K562 (cell line): Measurements from ENCODE around the gene SOX15. TPM values are rescaled to one million over a fixed set of nuclear protein-coding genes. Genes with fewer than 3 reads are reported as not detected.

Experiments
- polyA plus RNA-seq, 8 experiments: library from polyadenylated mRNA; depleted of rRNA in 4 of 8; stranded (reverse) in 5 of 8; unstranded in 3 of 8; fragments of >200 nt; fragmentation: Nextera tagmentation in 2 of 8; fragmentation: Illumina TruSeq in 1 of 8; extraction: Ambion mirVana in 2 of 8; extraction: Trizol in 1 of 8; gene quantifications; 2 replicates each; pipeline versions ENCODE4 v1.2.1 to v1.2.3, GENCODE V29; 2011 to 2014; ENCODE audit warnings: inconsistent platforms in 1 of 8, missing spikeins in 1 of 8
- total RNA-seq, 7 experiments: library from RNA; depleted of rRNA in 6 of 7; stranded (reverse); fragments of >200 nt in 6 of 7; fragmentation: Illumina TruSeq in 2 of 7; extraction: Trizol in 2 of 7; gene quantifications; 2 replicates each; pipeline versions ENCODE4 v1.2.1 to v1.2.3, GENCODE V29; 2011 to 2021; ENCODE audit warnings: low replicate concordance in 1 of 7
- TF ChIP-seq, protein P1 (sequence below): fragments of 450-650 bp; IDR thresholded peaks from 2 replicates; pipeline ENCODE4 v1.6.1; 2016; ENCODE audit warnings: mild to moderate bottlenecking, moderate library complexity

Gene SOX15
- total and polyA plus RNA-seq, 9 of the 15 experiments (the other 6 are each of a cell fraction or from before 2014, with no cell fraction given): 0.07 to 0.33 (median 0.19) TPM; not detected in 5

DNA sequence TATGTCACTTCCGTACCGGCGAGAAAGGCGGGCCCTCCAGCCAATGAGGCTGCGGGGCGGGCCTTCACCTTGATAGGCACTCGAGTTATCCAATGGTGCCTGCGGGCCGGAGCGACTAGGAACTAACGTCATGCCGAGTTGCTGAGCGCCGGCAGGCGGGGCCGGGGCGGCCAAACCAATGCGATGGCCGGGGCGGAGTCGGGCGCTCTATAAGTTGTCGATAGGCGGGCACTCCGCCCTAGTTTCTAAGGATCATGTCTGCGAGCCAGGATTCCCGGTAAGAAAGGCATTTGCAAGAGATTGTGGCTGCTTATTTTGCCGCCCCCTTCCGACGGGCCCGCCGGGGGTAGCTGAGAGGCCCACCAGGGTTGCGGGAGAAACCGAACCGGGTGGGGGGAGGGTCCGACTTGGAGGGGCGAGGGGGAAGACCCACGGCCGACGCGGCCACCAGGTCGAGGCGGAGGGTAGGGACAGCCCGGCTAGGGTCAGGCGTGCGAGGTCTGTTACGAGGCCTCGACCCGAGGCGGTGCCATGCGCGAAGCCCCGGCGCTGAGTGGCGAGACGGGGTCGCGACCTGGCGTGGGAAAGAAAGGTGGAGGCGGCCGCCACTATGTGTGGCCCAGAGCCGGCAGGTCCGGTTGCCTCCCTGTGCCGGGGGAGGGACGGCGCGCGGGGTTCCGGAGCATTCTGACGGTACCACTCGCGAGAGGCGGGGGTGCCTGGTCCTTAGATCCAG lies 17.1 kb downstream of the SOX15 start (continued):
- TF ChIP-seq, protein P1, sequence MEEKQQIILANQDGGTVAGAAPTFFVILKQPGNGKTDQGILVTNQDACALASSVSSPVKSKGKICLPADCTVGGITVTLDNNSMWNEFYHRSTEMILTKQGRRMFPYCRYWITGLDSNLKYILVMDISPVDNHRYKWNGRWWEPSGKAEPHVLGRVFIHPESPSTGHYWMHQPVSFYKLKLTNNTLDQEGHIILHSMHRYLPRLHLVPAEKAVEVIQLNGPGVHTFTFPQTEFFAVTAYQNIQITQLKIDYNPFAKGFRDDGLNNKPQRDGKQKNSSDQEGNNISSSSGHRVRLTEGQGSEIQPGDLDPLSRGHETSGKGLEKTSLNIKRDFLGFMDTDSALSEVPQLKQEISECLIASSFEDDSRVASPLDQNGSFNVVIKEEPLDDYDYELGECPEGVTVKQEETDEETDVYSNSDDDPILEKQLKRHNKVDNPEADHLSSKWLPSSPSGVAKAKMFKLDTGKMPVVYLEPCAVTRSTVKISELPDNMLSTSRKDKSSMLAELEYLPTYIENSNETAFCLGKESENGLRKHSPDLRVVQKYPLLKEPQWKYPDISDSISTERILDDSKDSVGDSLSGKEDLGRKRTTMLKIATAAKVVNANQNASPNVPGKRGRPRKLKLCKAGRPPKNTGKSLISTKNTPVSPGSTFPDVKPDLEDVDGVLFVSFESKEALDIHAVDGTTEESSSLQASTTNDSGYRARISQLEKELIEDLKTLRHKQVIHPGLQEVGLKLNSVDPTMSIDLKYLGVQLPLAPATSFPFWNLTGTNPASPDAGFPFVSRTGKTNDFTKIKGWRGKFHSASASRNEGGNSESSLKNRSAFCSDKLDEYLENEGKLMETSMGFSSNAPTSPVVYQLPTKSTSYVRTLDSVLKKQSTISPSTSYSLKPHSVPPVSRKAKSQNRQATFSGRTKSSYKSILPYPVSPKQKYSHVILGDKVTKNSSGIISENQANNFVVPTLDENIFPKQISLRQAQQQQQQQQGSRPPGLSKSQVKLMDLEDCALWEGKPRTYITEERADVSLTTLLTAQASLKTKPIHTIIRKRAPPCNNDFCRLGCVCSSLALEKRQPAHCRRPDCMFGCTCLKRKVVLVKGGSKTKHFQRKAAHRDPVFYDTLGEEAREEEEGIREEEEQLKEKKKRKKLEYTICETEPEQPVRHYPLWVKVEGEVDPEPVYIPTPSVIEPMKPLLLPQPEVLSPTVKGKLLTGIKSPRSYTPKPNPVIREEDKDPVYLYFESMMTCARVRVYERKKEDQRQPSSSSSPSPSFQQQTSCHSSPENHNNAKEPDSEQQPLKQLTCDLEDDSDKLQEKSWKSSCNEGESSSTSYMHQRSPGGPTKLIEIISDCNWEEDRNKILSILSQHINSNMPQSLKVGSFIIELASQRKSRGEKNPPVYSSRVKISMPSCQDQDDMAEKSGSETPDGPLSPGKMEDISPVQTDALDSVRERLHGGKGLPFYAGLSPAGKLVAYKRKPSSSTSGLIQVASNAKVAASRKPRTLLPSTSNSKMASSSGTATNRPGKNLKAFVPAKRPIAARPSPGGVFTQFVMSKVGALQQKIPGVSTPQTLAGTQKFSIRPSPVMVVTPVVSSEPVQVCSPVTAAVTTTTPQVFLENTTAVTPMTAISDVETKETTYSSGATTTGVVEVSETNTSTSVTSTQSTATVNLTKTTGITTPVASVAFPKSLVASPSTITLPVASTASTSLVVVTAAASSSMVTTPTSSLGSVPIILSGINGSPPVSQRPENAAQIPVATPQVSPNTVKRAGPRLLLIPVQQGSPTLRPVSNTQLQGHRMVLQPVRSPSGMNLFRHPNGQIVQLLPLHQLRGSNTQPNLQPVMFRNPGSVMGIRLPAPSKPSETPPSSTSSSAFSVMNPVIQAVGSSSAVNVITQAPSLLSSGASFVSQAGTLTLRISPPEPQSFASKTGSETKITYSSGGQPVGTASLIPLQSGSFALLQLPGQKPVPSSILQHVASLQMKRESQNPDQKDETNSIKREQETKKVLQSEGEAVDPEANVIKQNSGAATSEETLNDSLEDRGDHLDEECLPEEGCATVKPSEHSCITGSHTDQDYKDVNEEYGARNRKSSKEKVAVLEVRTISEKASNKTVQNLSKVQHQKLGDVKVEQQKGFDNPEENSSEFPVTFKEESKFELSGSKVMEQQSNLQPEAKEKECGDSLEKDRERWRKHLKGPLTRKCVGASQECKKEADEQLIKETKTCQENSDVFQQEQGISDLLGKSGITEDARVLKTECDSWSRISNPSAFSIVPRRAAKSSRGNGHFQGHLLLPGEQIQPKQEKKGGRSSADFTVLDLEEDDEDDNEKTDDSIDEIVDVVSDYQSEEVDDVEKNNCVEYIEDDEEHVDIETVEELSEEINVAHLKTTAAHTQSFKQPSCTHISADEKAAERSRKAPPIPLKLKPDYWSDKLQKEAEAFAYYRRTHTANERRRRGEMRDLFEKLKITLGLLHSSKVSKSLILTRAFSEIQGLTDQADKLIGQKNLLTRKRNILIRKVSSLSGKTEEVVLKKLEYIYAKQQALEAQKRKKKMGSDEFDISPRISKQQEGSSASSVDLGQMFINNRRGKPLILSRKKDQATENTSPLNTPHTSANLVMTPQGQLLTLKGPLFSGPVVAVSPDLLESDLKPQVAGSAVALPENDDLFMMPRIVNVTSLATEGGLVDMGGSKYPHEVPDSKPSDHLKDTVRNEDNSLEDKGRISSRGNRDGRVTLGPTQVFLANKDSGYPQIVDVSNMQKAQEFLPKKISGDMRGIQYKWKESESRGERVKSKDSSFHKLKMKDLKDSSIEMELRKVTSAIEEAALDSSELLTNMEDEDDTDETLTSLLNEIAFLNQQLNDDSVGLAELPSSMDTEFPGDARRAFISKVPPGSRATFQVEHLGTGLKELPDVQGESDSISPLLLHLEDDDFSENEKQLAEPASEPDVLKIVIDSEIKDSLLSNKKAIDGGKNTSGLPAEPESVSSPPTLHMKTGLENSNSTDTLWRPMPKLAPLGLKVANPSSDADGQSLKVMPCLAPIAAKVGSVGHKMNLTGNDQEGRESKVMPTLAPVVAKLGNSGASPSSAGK: no peak
